A549 (cell line): ENCODE data around the gene LCMT2.

Experiments
- HOXB5 ChIP-seq: fragments of 250-450 bp; sonication (Bioruptor Pico); IDR thresholded peaks from 2 replicates; pipeline ENCODE4 v1.5.0; 2020; ENCODE audit warnings: mild to moderate bottlenecking, moderate library complexity
- KDM1A ChIP-seq: fragments of 200-600 bp; sonication (generic); IDR thresholded peaks from 2 replicates; pipeline ENCODE4 v1.6.1; 2016; ENCODE audit warnings: low read depth, mild to moderate bottlenecking
- POLR2A ChIP-seq: IDR thresholded peaks from 2 replicates; pipeline ENCODE4 v1.6.1; 2012; ENCODE audit warnings: mild to moderate bottlenecking, low read length
- USF2 ChIP-seq: fragments of 450-650 bp; IDR thresholded peaks from 2 replicates; pipeline ENCODE4 v1.6.1; 2014; ENCODE audit warnings: antibody characterized with exemption
- TF ChIP-seq, protein P1 (sequence below): fragments of 250-450 bp; sonication (Bioruptor Pico); IDR thresholded peaks from 2 replicates; pipeline ENCODE4 v1.5.0; 2020; ENCODE audit warnings: low read depth, mild to moderate bottlenecking, moderate library complexity

DNA sequence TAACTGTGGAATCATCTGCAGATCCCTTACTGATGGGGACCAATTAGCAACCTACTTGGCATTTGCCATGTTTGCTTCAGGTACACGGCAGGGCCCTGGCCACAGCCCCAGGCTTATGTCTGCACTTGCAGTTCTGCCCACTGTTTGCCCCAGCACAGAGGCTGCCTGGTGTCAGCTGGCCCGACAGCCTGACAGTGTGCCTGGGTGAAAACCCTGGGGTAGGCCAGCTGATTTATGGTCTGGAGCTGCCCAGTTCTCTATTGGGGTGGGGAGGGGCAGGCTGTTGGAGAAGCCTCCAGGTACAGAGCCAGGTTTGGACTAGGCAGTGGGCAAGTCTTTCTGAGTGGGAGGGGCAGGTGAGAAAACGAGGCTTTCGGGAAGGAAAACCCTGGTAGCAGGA, 52.5 kb downstream of the LCMT2 start:
- no peak for TF ChIP-seq POLR2A
- TF ChIP-seq KDM1A = no peak
- no peak for TF ChIP-seq USF2
- no peak for TF ChIP-seq HOXB5
- TF ChIP-seq, protein P1, sequence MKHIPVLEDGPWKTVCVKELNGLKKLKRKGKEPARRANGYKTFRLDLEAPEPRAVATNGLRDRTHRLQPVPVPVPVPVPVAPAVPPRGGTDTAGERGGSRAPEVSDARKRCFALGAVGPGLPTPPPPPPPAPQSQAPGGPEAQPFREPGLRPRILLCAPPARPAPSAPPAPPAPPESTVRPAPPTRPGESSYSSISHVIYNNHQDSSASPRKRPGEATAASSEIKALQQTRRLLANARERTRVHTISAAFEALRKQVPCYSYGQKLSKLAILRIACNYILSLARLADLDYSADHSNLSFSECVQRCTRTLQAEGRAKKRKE = no peak
